RWPE1 (cell line): ENCODE measurements around the gene KAT2B.

ENCODE experiments used
- CTCF ChIA-PET: fragments of 350-600 bp; sonication (Branson Sonifier 250); formaldehyde crosslinking; extraction: SDS; loops from one replicate; lab custom pipeline; 2021; lab: Yijun Ruan, JAX
- POLR2A ChIA-PET: fragments of 400-600 bp; formaldehyde crosslinking; extraction: SDS; loops from one replicate; lab custom pipeline; 2020; ENCODE audit warnings: antibody characterized with exemption; ENCODE audit not compliant: low non-redundant PET; lab: Yijun Ruan, JAX
- DNase-seq: peaks from one replicate; pipeline ENCODE4 v3.0.0; 2012; ENCODE audit warnings: low spot score
- H3K27ac ChIP-seq: fragments of 450-650 bp; 2 replicates; pipeline ENCODE4 v1.5.1; 2017
- CTCF ChIP-seq: fragments of 450-650 bp; conservative IDR thresholded peaks from 2 replicates; pipeline ENCODE4 v1.5.1; 2017; ENCODE audit warnings: low read depth, mild to moderate bottlenecking

KAT2B gene

GRCh38 chr3:20154078-20154477, 113.8 kb downstream of the KAT2B start:
- ChIA-PET POLR2A (no interaction called here), CTCF (no interaction called here)
- no peak overlapping the region for H3K27ac ChIP-seq
- DNase-seq = no peak
- TF ChIP-seq CTCF = no peak

- POLR2A ChIA-PET = no interaction called here
- TF ChIP-seq CTCF = no peak
- no peak for DNase-seq
- CTCF ChIA-PET = no interaction called here
- H3K27ac ChIP-seq = no peak overlapping the region
Measured at GRCh38 chr3:20154928-20155327, 114.7 kb downstream of the KAT2B start.

GRCh38 chr3:20160230-20160629, 120.0 kb downstream of the KAT2B start:
- DNase-seq = no peak
- no peak overlapping the region for H3K27ac ChIP-seq
- CTCF ChIA-PET = interaction anchor here (0.6 kb wide), 1 partner anchor 9 kb away, joined by 3 read pairs; no protein-coding TSS in a partner anchor
- no peak for TF ChIP-seq CTCF
- POLR2A ChIA-PET = no interaction called here

GRCh38 chr3:20161714-20162113, 121.5 kb downstream of the KAT2B start:
- H3K27ac ChIP-seq = no peak overlapping the region
- CTCF ChIA-PET = no interaction called here
- POLR2A ChIA-PET = no interaction called here
- no peak for DNase-seq
- TF ChIP-seq CTCF = no peak

- ChIA-PET CTCF (no interaction called here), POLR2A (no interaction called here)
- no peak for TF ChIP-seq CTCF
- H3K27ac ChIP-seq = no peak overlapping the region
- DNase-seq = no peak
Measured at GRCh38 chr3:20173844-20174410, 133.7 kb downstream of the KAT2B start.

- H3K27ac ChIP-seq = no peak overlapping the region
- TF ChIP-seq CTCF = no peak
- ChIA-PET CTCF (no interaction called here), POLR2A (no interaction called here)
- no peak for DNase-seq
Measured at GRCh38 chr3:20181276-20181675, 141.0 kb downstream of the KAT2B start.
